ENCODE measurements around the gene PPP3CA. TPM values are rescaled to one million over a fixed set of nuclear protein-coding genes. Genes with fewer than 3 reads are reported as not detected.

The PPP3CA gene
- total RNA-seq, 1 experiment from 2014 or later, result 133 TPM

DNA sequence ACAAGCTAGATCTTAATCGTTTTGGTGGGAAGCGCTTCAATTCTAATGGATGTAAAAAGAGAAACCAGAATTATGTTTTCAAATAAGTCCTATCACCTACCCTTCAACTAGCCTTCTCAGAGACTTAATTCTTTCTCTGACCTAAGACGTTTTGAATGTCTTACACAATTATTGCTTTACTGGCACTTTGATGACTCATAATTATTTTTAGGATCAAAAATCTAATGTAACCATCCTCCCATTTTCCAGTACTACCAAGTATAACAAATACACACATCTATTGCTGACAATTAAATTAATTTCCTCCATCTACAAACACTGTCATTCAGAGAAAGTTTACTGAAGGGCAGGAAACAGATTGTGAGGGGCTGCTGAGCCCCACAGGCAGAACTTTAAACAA is 108.6 kb downstream of the PPP3CA start (continued):
- no peak for TF ChIP-seq POLR2A (IDR thresholded peaks at IDR 0.05; ENCODE audit: borderline replicate concordance, extremely low read depth, insufficient read depth, insufficient read length)
- TF ChIP-seq YY1 (IDR thresholded peaks at IDR 0.05; ENCODE audit: extremely low read depth, insufficient replicate concordance, low read depth, low read length), result no peak

DNA sequence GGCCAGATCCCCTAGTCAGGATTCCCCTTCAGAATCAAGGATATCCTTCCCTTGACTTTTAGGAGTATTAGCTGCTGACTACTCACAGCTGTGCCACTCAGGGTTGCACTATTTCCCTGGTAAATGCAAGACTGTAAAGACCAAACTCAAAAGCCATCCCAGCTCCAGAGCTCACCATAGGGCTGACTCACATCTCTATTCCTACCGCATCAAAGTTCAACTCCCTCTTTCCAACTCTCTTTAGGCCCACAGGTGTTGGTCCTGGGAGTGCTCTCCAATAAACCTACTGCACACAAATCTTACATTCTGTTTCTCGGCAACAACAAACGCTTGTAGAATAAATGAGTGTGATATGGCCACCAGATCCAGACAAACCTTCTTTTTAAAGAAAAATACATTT is 109.6 kb downstream of the PPP3CA start:
- H3K4me1 ChIP-seq (ENCODE audit: control insufficient read depth in 1 of 2, insufficient read depth in 2 of 2, low read length in 2 of 2), result peaks cover 58 to 62% of the 10 kb centered on the region in 2 experiments
- TF ChIP-seq POLR2A (IDR thresholded peaks at IDR 0.05; ENCODE audit: borderline replicate concordance, extremely low read depth, insufficient read depth, insufficient read length) (no peak), JUND (IDR thresholded peaks at IDR 0.05) (0 out of 2 replicates have a peak, but pooled peaks have one; percentile 32), CBX3 (IDR thresholded peaks at IDR 0.05; ENCODE audit: low read depth) (no peak), RAD21 (IDR thresholded peaks at IDR 0.05; ENCODE audit: low read depth) (no peak), ZNF274 (IDR thresholded peaks at IDR 0.05; ENCODE audit: low read depth, low read length) (no peak), SP1 (IDR thresholded peaks at IDR 0.05; ENCODE audit: low read depth) (no peak)
- TF ChIP-seq, protein P1, sequence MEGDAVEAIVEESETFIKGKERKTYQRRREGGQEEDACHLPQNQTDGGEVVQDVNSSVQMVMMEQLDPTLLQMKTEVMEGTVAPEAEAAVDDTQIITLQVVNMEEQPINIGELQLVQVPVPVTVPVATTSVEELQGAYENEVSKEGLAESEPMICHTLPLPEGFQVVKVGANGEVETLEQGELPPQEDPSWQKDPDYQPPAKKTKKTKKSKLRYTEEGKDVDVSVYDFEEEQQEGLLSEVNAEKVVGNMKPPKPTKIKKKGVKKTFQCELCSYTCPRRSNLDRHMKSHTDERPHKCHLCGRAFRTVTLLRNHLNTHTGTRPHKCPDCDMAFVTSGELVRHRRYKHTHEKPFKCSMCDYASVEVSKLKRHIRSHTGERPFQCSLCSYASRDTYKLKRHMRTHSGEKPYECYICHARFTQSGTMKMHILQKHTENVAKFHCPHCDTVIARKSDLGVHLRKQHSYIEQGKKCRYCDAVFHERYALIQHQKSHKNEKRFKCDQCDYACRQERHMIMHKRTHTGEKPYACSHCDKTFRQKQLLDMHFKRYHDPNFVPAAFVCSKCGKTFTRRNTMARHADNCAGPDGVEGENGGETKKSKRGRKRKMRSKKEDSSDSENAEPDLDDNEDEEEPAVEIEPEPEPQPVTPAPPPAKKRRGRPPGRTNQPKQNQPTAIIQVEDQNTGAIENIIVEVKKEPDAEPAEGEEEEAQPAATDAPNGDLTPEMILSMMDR (IDR thresholded peaks at IDR 0.05 in 2 of 3, conservative IDR thresholded peaks at IDR 0.05 in 1 of 3; ENCODE audit: borderline replicate concordance in 1 of 3, insufficient read depth in 1 of 3, low read depth in 2 of 3, low read length in 2 of 3), result no peak
- CTCF ChIA-PET, result no interaction called here
- peak overlapping the region; percentile 75; the same call in 1 of the 2 replicates for H3K27ac ChIP-seq (ENCODE audit: low read depth, low read length)
- peaks cover 96% of the 10 kb centered on the region for H3K79me2 ChIP-seq (ENCODE audit: insufficient read depth, low read length)
- POLR2A ChIA-PET, result interaction anchor here (1.0 kb wide), 1 partner anchor 15 kb away, joined by 3 read pairs; no protein-coding TSS in a partner anchor
- peak; percentile 88 for ATAC-seq
- BruUV-seq (replicated peaks), result no TSS peak
- H3K9me3 ChIP-seq (ENCODE audit: control insufficient read depth in 1 of 2, insufficient read depth in 1 of 2, low read depth in 1 of 2, low read length in 2 of 2), result no peaks in the 10 kb centered on the region
- RAD21 ChIA-PET (ENCODE audit: low non-redundant PET in 1 of 2, low total read pairs in 2 of 2, uncharacterized antibody in 2 of 2, unreplicated experiment in 2 of 2), result no interaction called here
- H2AFZ ChIP-seq (ENCODE audit: low read depth, low read length, poor library complexity, severe bottlenecking), result no peak overlapping the region
- H3K27me3 ChIP-seq (ENCODE audit: insufficient read depth, low read length), result no peaks in the 10 kb centered on the region
- DNase-seq (ENCODE audit: low read depth, low spot score), result peak; percentile 49
- peak overlapping the region; percentile 54 for H3K4me2 ChIP-seq (ENCODE audit: low read length)
- no peaks in the 10 kb centered on the region for H3K9me2 ChIP-seq (ENCODE audit: insufficient read depth)
- H3K4me3 ChIP-seq (replicated peaks in 1 of 2; ENCODE audit: low read depth in 1 of 2, low read length in 2 of 2), result no peak overlapping the region
- H4K20me1 ChIP-seq (ENCODE audit: insufficient read depth), result no peaks in the 10 kb centered on the region
- H3K9ac ChIP-seq (ENCODE audit: low read length), result no peak overlapping the region
- no peaks in the 10 kb centered on the region for H3K36me3 ChIP-seq (ENCODE audit: control insufficient read depth in 1 of 2, insufficient read depth in 2 of 2, low read length in 2 of 2)
- intact Hi-C loops (cut with micrococcal nuclease), result loop anchor here (5.0 kb wide), 1 partner anchor 110 kb away; the partner anchor contains the start of gene PPP3CA

Data from HCT116 (cell line).